Gastrocnemius medialis (tissue), 4 donors: ENCODE data around the gene DEFB124.

ENCODE experiments used
- CTCF ChIP-seq, 5 experiments: fragments of 450-650 bp in 3 of 5; fragments of 200-600 bp in 2 of 5; sonication (generic) in 2 of 5; IDR thresholded peaks in 4 of 5; conservative IDR thresholded peaks in 1 of 5; 1 replicate in 4 of 5; 2 replicates in 1 of 5; pipeline ENCODE4 v1.5.1; 2016 to 2019; ENCODE audit warnings: antibody characterized with exemption in 5 of 5, mild to moderate bottlenecking in 3 of 5, moderate library complexity in 3 of 5
- POLR2A ChIP-seq, 2 donors: fragments of 450-650 bp; IDR thresholded peaks; one replicate each; pipeline ENCODE4 v1.6.1; 2017; ENCODE audit warnings: antibody characterized with exemption in 2 of 2, mild to moderate bottlenecking in 2 of 2, moderate library complexity in 2 of 2

GRCh38 chr20:31508517-31509244 is 33.8 kb upstream of the DEFB124 start:
- TF ChIP-seq CTCF (IDR thresholded peaks at IDR 0.05 in 4 of 5, conservative IDR thresholded peaks at IDR 0.05 in 1 of 5) (no peak), POLR2A (IDR thresholded peaks at IDR 0.05) (no peak)
